Activated CD4-positive, alpha-beta T cell treated with anti-CD3 and anti-CD28 coated beads, Interleukin-2, amount 10 ng/mL, durations not matched to agents 24 days and 14 days (primary cell): Measurements from ENCODE around the gene GCK. TPM values are rescaled to one million over a fixed set of nuclear protein-coding genes. Genes with fewer than 3 reads are reported as not detected.
"Not testable (repeated sequence)": the region's sequence is repeated elsewhere in the genome, so short reads cannot be mapped to it uniquely, and the experiment has no call there.

Source experiments
- DNase-seq: peaks from one replicate; pipeline ENCODE4 v3.0.0; 2022
- H3K27ac Mint-ChIP-seq: one replicate; pipeline ENCODE4 v1.8.0; 2022; ENCODE audit warnings: mild to moderate bottlenecking, mixed read lengths
- H3K27me3 Mint-ChIP-seq: one replicate; pipeline ENCODE4 v1.8.0; 2022; ENCODE audit warnings: mixed read lengths
- H3K36me3 Mint-ChIP-seq: one replicate; pipeline ENCODE4 v1.8.0; 2022; ENCODE audit warnings: low read depth, mild to moderate bottlenecking, mixed read lengths
- H3K4me1 Mint-ChIP-seq: one replicate; pipeline ENCODE4 v1.8.0; 2021; ENCODE audit warnings: mixed read lengths
- H3K4me3 Mint-ChIP-seq: one replicate; pipeline ENCODE4 v1.8.0; 2022; ENCODE audit warnings: mild to moderate bottlenecking, moderate library complexity, mixed read lengths
- H3K9me3 Mint-ChIP-seq: one replicate; pipeline ENCODE4 v1.8.0; 2021; ENCODE audit warnings: mixed read lengths
- intact Hi-C: fragments of 100-400 bp; cut with micrococcal nuclease; formaldehyde crosslinking; loops from one replicate; pipeline ENCODE4 v1.15.1; 2023
- total RNA-seq: library from RNA; stranded (reverse); gene quantifications from 2 replicates; pipeline ENCODE4 v1.2.3, GENCODE V29; 2022

The GCK gene
- total RNA-seq, 1 donor from 2014 or later: 1.7 TPM

GRCh38 chr7:44186736-44187135, 2.5 kb downstream of the GCK start:
- no peak for DNase-seq
- H3K4me1 Mint-ChIP-seq: no peaks in the 10 kb centered on the region
- H3K27ac Mint-ChIP-seq: no peak overlapping the region
- H3K27me3 Mint-ChIP-seq: peaks cover 2% of the 10 kb centered on the region
- no peaks in the 10 kb centered on the region for H3K36me3 Mint-ChIP-seq
- H3K4me3 Mint-ChIP-seq: no peak overlapping the region
- intact Hi-C loops: no loop called here
- H3K9me3 Mint-ChIP-seq: peaks cover 8% of the 10 kb centered on the region

- peaks cover 8% of the 10 kb centered on the region for H3K9me3 Mint-ChIP-seq
- H3K27ac Mint-ChIP-seq: no peak overlapping the region
- intact Hi-C loops: no loop called here
- H3K4me3 Mint-ChIP-seq: no peak overlapping the region
- no peaks in the 10 kb centered on the region for H3K36me3 Mint-ChIP-seq
- no peaks in the 10 kb centered on the region for H3K4me1 Mint-ChIP-seq
- peaks cover 2% of the 10 kb centered on the region for H3K27me3 Mint-ChIP-seq
- DNase-seq: no peak
Observed at GRCh38 chr7:44185729-44186128, 3.5 kb downstream of the GCK start.

DNA sequence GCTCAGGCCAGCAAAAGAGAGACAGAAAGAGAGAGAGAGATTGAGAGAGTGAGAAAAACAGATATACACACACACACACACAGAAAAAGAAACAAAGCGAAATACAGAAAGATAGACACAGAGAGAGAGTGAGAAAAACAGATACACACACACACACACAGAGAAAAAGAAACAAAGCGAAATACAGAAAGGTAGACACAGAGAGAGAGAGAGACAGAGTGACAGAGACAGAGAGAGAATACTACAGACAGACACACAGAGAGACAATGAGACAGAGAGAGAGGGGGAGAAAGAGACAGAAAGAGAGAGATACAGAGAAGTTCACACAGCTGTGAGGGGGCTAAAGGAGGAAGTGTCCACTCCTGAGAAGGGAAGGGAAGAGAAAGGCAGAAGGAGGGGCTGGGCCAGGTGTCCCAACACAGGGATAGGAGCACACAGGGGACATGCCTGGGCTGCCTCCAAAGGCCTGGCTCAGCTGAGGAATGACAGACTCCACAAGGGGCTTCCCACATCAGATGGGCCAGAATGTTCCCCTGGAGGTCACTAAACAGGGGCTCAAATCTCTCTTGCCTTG, 4.3 kb downstream of the GCK start:
- Mint-ChIP-seq H3K27me3 (peaks cover 2% of the 10 kb centered on the region), H3K27ac (no peak overlapping the region), H3K9me3 (peaks cover 8% of the 10 kb centered on the region), H3K4me1 (no peaks in the 10 kb centered on the region), H3K36me3 (no peaks in the 10 kb centered on the region), H3K4me3 (no peak overlapping the region)
- intact Hi-C loops: no loop called here
- no peak for DNase-seq

GRCh38 chr7:44184206-44184872, 4.9 kb downstream of the GCK start:
- Mint-ChIP-seq H3K4me3 (no peak overlapping the region), H3K9me3 (peaks cover 8% of the 10 kb centered on the region), H3K27me3 (peaks cover 2% of the 10 kb centered on the region), H3K36me3 (no peaks in the 10 kb centered on the region), H3K27ac (no peak overlapping the region), H3K4me1 (no peaks in the 10 kb centered on the region)
- intact Hi-C loops: no loop called here
- DNase-seq: no peak

- Mint-ChIP-seq H3K36me3 (no peaks in the 10 kb centered on the region), H3K4me1 (no peaks in the 10 kb centered on the region), H3K4me3 (no peak overlapping the region), H3K9me3 (peaks cover 8% of the 10 kb centered on the region), H3K27me3 (peaks cover 2% of the 10 kb centered on the region), H3K27ac (no peak overlapping the region)
- DNase-seq: no peak
- intact Hi-C loops: no loop called here
Observed at GRCh38 chr7:44183386-44183785, 5.9 kb downstream of the GCK start.

- no peak for DNase-seq
- Mint-ChIP-seq H3K27ac (no peak overlapping the region), H3K4me3 (no peak overlapping the region), H3K27me3 (peaks cover 2% of the 10 kb centered on the region), H3K9me3 (peaks cover 8% of the 10 kb centered on the region), H3K4me1 (no peaks in the 10 kb centered on the region), H3K36me3 (no peaks in the 10 kb centered on the region)
- intact Hi-C loops: no loop called here
Observed at GRCh38 chr7:44182827-44183226, 6.4 kb downstream of the GCK start.

DNA sequence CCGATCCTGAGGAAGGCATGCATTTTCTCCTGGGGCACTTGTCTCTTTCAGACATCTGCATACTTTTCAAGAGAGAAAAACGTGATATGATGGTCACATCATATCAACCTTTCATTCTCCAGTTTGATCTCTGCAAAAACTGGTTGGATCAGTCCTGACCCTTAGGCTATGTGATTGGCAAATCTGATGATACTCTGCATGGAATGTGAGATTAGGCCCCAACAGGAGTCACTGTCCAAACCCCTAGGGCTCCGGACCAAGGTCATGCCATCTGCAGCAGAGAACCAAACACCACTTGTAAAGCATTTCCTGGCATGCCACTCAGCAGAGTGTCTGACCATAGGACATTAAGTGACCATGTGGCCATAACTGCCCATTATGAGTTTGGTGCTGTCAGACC, 8.6 kb downstream of the GCK start:
- no peaks in the 10 kb centered on the region for H3K36me3 Mint-ChIP-seq
- no peak overlapping the region for H3K27ac Mint-ChIP-seq
- H3K27me3 Mint-ChIP-seq: peaks cover 6% of the 10 kb centered on the region
- no peaks in the 10 kb centered on the region for H3K4me1 Mint-ChIP-seq
- DNase-seq: no peak
- H3K9me3 Mint-ChIP-seq: peaks cover 8% of the 10 kb centered on the region
- H3K4me3 Mint-ChIP-seq: no peak overlapping the region
- intact Hi-C loops: no loop called here

GRCh38 chr7:44177570-44178131, 11.6 kb downstream of the GCK start:
- Mint-ChIP-seq H3K9me3 (peaks cover 7% of the 10 kb centered on the region), H3K27me3 (peaks cover 13% of the 10 kb centered on the region), H3K27ac (no peak overlapping the region), H3K4me3 (no peak overlapping the region), H3K36me3 (no peaks in the 10 kb centered on the region), H3K4me1 (no peaks in the 10 kb centered on the region)
- intact Hi-C loops: no loop called here
- no peak for DNase-seq

DNA sequence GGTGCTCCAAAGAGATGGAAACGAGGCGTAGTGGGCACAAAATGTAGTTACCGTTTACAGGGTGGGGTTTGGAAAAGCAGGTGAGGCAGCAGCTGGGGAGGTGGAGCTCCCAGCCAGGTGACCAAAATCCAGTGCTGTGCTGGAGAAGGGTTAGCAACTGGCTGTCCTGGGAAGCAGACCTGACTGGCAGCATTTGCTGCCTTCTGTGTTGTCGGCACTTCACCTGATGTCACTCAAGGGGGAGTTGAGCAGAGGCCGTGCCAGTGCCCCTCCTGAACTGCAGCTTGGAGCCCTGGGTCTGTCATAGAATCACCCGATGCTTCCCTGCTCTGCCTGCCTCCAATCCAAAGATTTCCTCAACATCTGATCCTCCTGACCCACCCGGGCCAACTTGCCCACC, 12.8 kb downstream of the GCK start:
- intact Hi-C loops: no loop called here
- H3K4me1 Mint-ChIP-seq: no peaks in the 10 kb centered on the region
- no peak overlapping the region for H3K27ac Mint-ChIP-seq
- peaks cover 13% of the 10 kb centered on the region for H3K27me3 Mint-ChIP-seq
- no peaks in the 10 kb centered on the region for H3K9me3 Mint-ChIP-seq
- no peaks in the 10 kb centered on the region for H3K36me3 Mint-ChIP-seq
- H3K4me3 Mint-ChIP-seq: no peak overlapping the region
- DNase-seq: no peak

GRCh38 chr7:44175730-44176129, 13.5 kb downstream of the GCK start:
- no peaks in the 10 kb centered on the region for H3K4me1 Mint-ChIP-seq
- no peak overlapping the region for H3K27ac Mint-ChIP-seq
- intact Hi-C loops: no loop called here
- H3K27me3 Mint-ChIP-seq: peaks cover 15% of the 10 kb centered on the region
- H3K9me3 Mint-ChIP-seq: no peaks in the 10 kb centered on the region
- no peak for DNase-seq
- no peaks in the 10 kb centered on the region for H3K36me3 Mint-ChIP-seq
- H3K4me3 Mint-ChIP-seq: no peak overlapping the region

DNA sequence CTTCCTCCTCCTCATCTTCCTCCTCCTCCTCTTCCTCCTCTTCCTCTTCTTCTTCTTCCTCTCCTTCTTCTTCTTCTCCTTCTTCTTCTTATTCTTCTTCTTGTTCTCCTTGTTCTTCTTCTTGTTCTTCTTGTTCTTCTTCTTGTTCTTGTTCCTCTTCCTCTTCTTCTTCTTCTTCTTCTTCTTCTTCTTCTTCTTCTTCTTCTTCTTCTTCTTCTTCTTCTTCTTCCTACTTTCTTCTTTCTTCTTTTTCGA, 14.6 kb downstream of the GCK start:
- peaks cover 18% of the 10 kb centered on the region for H3K27me3 Mint-ChIP-seq
- H3K4me1 Mint-ChIP-seq, H3K36me3 Mint-ChIP-seq, H3K4me3 Mint-ChIP-seq, intact Hi-C loops, H3K9me3 Mint-ChIP-seq, H3K27ac Mint-ChIP-seq, DNase-seq: not testable (repeated sequence)

DNA sequence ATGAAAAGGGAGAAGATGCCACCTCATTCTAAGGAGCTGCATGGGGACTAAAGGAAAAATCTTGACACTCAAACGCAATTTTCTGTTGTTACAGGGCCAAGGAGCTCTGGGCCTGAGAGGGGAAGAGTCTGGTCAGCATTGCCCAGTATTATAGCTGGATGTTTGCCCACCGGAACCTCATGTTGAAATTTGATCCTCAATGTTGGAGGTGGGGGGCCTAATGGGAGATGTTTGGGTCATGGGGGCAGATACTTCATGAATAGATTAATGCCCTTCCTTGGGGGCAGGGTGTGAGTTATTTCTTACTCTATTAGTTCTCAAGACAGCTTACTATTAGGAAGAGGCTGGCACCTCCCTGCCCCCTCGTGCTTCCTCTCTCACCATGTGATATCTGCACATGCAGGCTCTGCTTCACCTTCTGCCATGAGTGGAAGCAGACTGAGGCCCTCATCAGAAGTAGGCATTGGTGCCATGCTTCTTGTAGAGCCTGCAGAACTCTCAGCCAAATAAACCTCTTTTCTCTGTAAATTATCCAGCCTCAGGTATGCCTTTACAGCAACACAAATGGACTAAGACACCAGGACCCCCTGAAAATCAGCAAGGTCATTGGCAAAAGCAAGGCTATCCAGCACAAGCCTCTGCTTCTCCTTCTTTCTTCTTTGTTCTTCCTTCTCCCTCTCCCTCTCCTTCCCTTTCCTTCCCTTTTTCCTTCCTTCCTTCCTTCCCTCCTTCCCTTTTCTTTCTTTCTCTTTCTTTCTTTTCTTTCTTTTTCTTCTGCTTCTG, 15.1 kb downstream of the GCK start:
- Mint-ChIP-seq H3K36me3 (no peaks in the 10 kb centered on the region), H3K4me3 (no peak overlapping the region), H3K27ac (no peak overlapping the region), H3K4me1 (no peaks in the 10 kb centered on the region), H3K27me3 (peaks cover 18% of the 10 kb centered on the region), H3K9me3 (no peaks in the 10 kb centered on the region)
- intact Hi-C loops: no loop called here
- no peak for DNase-seq

DNA sequence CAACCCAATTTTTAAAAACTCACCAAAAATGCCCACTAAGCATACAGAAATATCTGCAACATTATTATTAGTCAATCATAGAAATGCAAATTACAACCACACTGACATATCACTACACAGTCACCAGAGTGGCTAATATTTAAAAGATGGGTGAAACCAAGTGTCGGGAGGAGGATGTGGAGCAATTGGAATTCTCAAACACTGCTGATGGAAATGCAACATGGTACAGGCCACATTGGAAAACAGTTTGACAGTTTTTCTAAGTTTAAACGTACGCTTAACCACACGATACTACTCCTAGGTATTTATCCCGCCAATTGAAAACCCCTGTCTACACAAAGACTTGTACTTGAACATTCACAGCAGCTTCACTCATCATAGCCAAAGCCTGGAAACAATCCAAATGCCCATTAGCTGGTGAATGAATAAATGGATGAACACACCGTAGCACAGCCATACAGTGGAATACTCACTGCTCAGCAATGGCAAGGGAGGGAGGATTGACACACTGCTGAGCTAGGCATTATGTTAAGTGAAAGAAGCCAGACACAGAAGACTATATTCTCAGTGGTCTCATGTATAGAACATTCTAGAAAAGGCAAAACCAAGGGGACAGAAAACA, 16.3 kb downstream of the GCK start:
- DNase-seq: no peak
- Mint-ChIP-seq H3K36me3 (no peaks in the 10 kb centered on the region), H3K27me3 (peaks cover 20% of the 10 kb centered on the region), H3K4me1 (peaks cover under 1% of the 10 kb centered on the region), H3K27ac (no peak overlapping the region), H3K9me3 (no peaks in the 10 kb centered on the region), H3K4me3 (no peak overlapping the region)
- intact Hi-C loops: no loop called here

DNA sequence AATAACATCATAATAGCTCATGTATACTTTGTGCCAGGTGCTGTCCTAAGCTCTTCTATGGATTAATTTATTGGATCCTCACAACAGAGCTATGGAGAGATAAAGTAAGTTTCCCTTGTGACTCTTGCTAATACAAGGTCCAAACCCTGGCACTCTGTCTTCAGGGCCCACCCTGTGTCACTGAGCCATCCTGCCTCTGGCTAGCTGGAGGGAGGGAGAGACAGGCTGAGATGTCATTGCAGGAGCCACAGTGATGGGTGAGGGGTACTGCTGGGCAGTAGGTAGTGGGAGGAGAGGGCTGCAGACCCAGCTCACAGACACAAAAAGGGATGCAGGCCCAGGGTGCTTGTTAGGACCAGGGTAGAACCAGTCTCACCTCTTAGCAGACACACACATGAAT, 16.9 kb downstream of the GCK start:
- DNase-seq: no peak
- no peaks in the 10 kb centered on the region for H3K9me3 Mint-ChIP-seq
- no peaks in the 10 kb centered on the region for H3K36me3 Mint-ChIP-seq
- no peak overlapping the region for H3K27ac Mint-ChIP-seq
- no peak overlapping the region for H3K4me3 Mint-ChIP-seq
- peaks cover 20% of the 10 kb centered on the region for H3K27me3 Mint-ChIP-seq
- peaks cover 2% of the 10 kb centered on the region for H3K4me1 Mint-ChIP-seq
- intact Hi-C loops: no loop called here
